COR-L47 (cell line): Measurements from ENCODE around the gene CPA3.
A peak's percentile ranks its signal among the peaks of the same experiment; 100 is the strongest.

Experiments used
- DNase-seq: peaks from one replicate; lab custom pipeline; 2025; lab: John Stamatoyannopoulos, UW

Gene CPA3

GRCh38 chr3:148922467-148922866, 57.4 kb downstream of the CPA3 start:
- no peak for DNase-seq

GRCh38 chr3:148923592-148923991, 58.5 kb downstream of the CPA3 start:
- no peak for DNase-seq

- no peak for DNase-seq
Measured at GRCh38 chr3:148924562-148924961, 59.5 kb downstream of the CPA3 start.

- no peak for DNase-seq
Measured at GRCh38 chr3:148925845-148926244, 60.7 kb downstream of the CPA3 start.

- DNase-seq, result no peak
Measured at GRCh38 chr3:148930752-148931151, 65.7 kb downstream of the CPA3 start.

- no peak for DNase-seq
Measured at GRCh38 chr3:148931574-148931973, 66.5 kb downstream of the CPA3 start.

GRCh38 chr3:148932972-148933371, 67.9 kb downstream of the CPA3 start:
- DNase-seq, result no peak

GRCh38 chr3:148937467-148938255, 72.6 kb downstream of the CPA3 start:
- no peak for DNase-seq

- no peak for DNase-seq
Measured at GRCh38 chr3:148938306-148938705, 73.2 kb downstream of the CPA3 start.

- no peak for DNase-seq
Measured at GRCh38 chr3:148938936-148939335, 73.8 kb downstream of the CPA3 start.

- no peak for DNase-seq
Measured at GRCh38 chr3:148940983-148941382, 75.9 kb downstream of the CPA3 start.

GRCh38 chr3:148943506-148944205, 78.6 kb downstream of the CPA3 start:
- DNase-seq, result peak; percentile 87

- no peak for DNase-seq
Measured at GRCh38 chr3:148945116-148945515, 80.0 kb downstream of the CPA3 start.
